HFFc6 (cell line): ENCODE data around the gene TRAPPC10. TPM values are rescaled to one million over a fixed set of nuclear protein-coding genes. Genes with fewer than 3 reads are reported as not detected.
"Not testable (repeated sequence)": the region's sequence is repeated elsewhere in the genome, so short reads cannot be mapped to it uniquely, and the experiment has no call there.

Experiments
- DNase-seq: peaks from one replicate; pipeline ENCODE4 v3.0.0-alpha.2; 2018
- H3K27ac Mint-ChIP-seq: 2 replicates; pipeline ENCODE4 v1.8.0; 2020; ENCODE audit warnings: mild to moderate bottlenecking, mixed read lengths
- H3K27me3 Mint-ChIP-seq: 2 replicates; pipeline ENCODE4 v1.8.0; 2021; ENCODE audit warnings: mild to moderate bottlenecking, moderate library complexity, mixed read lengths; ENCODE audit not compliant: insufficient read depth
- H3K36me3 Mint-ChIP-seq: 2 replicates; pipeline ENCODE4 v1.8.0; 2021; ENCODE audit warnings: low read depth, mixed read lengths
- H3K4me1 Mint-ChIP-seq: 2 replicates; pipeline ENCODE4 v1.8.0; 2020; ENCODE audit warnings: low read depth, mixed read lengths
- H3K4me3 Mint-ChIP-seq: 2 replicates; pipeline ENCODE4 v1.8.0; 2020; ENCODE audit warnings: mild to moderate bottlenecking, moderate library complexity, mixed read lengths
- H3K9me3 Mint-ChIP-seq: 2 replicates; pipeline ENCODE4 v1.8.0; 2020; ENCODE audit warnings: mild to moderate bottlenecking, mixed read lengths
- CTCF ChIP-seq: fragments of 200-600 bp; sonication (generic); IDR thresholded peaks from 2 replicates; pipeline ENCODE4 v1.5.0; 2021; ENCODE audit warnings: antibody characterized with exemption, mild to moderate bottlenecking
- total RNA-seq, 6 experiments: library from RNA; stranded (reverse); fragmentation: NEBNext Ultra II Directional; extraction: Animal tissue kit (Norgen Biotek cat#: 25700); gene quantifications; 2 replicates in 1 of 6; 3 replicates in 5 of 6; pipeline ENCODE4 v1.2.3, GENCODE V29; 2021

TRAPPC10 gene
- total RNA-seq, 6 experiments from 2014 or later: 24.1 to 29.4 (median 27.7) TPM

GRCh38 chr21:44113702-44114371, 101.7 kb downstream of the TRAPPC10 start:
- H3K4me1 Mint-ChIP-seq: not testable (repeated sequence)

GRCh38 chr21:44122131-44122530, 110.0 kb downstream of the TRAPPC10 start:
- DNase-seq, H3K4me1 Mint-ChIP-seq, H3K27me3 Mint-ChIP-seq, H3K9me3 Mint-ChIP-seq, H3K4me3 Mint-ChIP-seq, H3K27ac Mint-ChIP-seq, H3K36me3 Mint-ChIP-seq: not testable (repeated sequence)

More at GRCh38 chr21:44113702-44114371, 101.7 kb downstream of the TRAPPC10 start:
- H3K27me3 Mint-ChIP-seq, H3K4me3 Mint-ChIP-seq, H3K27ac Mint-ChIP-seq, H3K36me3 Mint-ChIP-seq, DNase-seq, H3K9me3 Mint-ChIP-seq: not testable (repeated sequence)
- 0 out of 2 replicates have a peak, but pooled peaks have one; percentile 7 for TF ChIP-seq CTCF

GRCh38 chr21:44127827-44128226, 115.7 kb downstream of the TRAPPC10 start:
- H3K4me1 Mint-ChIP-seq, H3K27me3 Mint-ChIP-seq, H3K9me3 Mint-ChIP-seq, DNase-seq, H3K4me3 Mint-ChIP-seq, H3K27ac Mint-ChIP-seq, H3K36me3 Mint-ChIP-seq: not testable (repeated sequence)

- not testable (repeated sequence) for H3K9me3 Mint-ChIP-seq, H3K4me1 Mint-ChIP-seq, H3K36me3 Mint-ChIP-seq, H3K4me3 Mint-ChIP-seq, DNase-seq, H3K27me3 Mint-ChIP-seq, H3K27ac Mint-ChIP-seq
Measured at GRCh38 chr21:44133715-44134057, 121.6 kb downstream of the TRAPPC10 start.

GRCh38 chr21:44134732-44135131, 122.6 kb downstream of the TRAPPC10 start:
- not testable (repeated sequence) for H3K9me3 Mint-ChIP-seq, DNase-seq, H3K4me1 Mint-ChIP-seq, H3K27ac Mint-ChIP-seq, H3K4me3 Mint-ChIP-seq, H3K36me3 Mint-ChIP-seq, H3K27me3 Mint-ChIP-seq

- H3K27ac Mint-ChIP-seq, H3K4me1 Mint-ChIP-seq, H3K9me3 Mint-ChIP-seq, H3K27me3 Mint-ChIP-seq, H3K4me3 Mint-ChIP-seq, DNase-seq, H3K36me3 Mint-ChIP-seq: not testable (repeated sequence)
Measured at GRCh38 chr21:44138039-44138438, 125.9 kb downstream of the TRAPPC10 start.

- not testable (repeated sequence) for DNase-seq, H3K4me1 Mint-ChIP-seq, H3K9me3 Mint-ChIP-seq, H3K36me3 Mint-ChIP-seq, H3K4me3 Mint-ChIP-seq, H3K27ac Mint-ChIP-seq, H3K27me3 Mint-ChIP-seq
Measured at GRCh38 chr21:44139787-44140551, 127.9 kb downstream of the TRAPPC10 start.

GRCh38 chr21:44140552-44140932, 128.4 kb downstream of the TRAPPC10 start:
- DNase-seq, H3K4me3 Mint-ChIP-seq, H3K27me3 Mint-ChIP-seq, H3K4me1 Mint-ChIP-seq, H3K9me3 Mint-ChIP-seq, H3K36me3 Mint-ChIP-seq, H3K27ac Mint-ChIP-seq: not testable (repeated sequence)

- not testable (repeated sequence) for DNase-seq, H3K36me3 Mint-ChIP-seq, H3K4me3 Mint-ChIP-seq, H3K27ac Mint-ChIP-seq, H3K4me1 Mint-ChIP-seq, H3K9me3 Mint-ChIP-seq, H3K27me3 Mint-ChIP-seq
Measured at GRCh38 chr21:44142470-44142869, 130.4 kb downstream of the TRAPPC10 start.

GRCh38 chr21:44143380-44143779, 131.3 kb downstream of the TRAPPC10 start:
- H3K36me3 Mint-ChIP-seq, H3K4me3 Mint-ChIP-seq, H3K27me3 Mint-ChIP-seq, H3K27ac Mint-ChIP-seq, H3K9me3 Mint-ChIP-seq, DNase-seq, H3K4me1 Mint-ChIP-seq: not testable (repeated sequence)

GRCh38 chr21:44143996-44144395, 131.9 kb downstream of the TRAPPC10 start:
- H3K4me1 Mint-ChIP-seq, H3K27me3 Mint-ChIP-seq, DNase-seq, H3K9me3 Mint-ChIP-seq, H3K27ac Mint-ChIP-seq, H3K4me3 Mint-ChIP-seq, H3K36me3 Mint-ChIP-seq: not testable (repeated sequence)

GRCh38 chr21:44144784-44145602, 132.9 kb downstream of the TRAPPC10 start:
- H3K27me3 Mint-ChIP-seq, H3K4me3 Mint-ChIP-seq, DNase-seq, H3K36me3 Mint-ChIP-seq, H3K27ac Mint-ChIP-seq, H3K9me3 Mint-ChIP-seq, H3K4me1 Mint-ChIP-seq: not testable (repeated sequence)

GRCh38 chr21:44145616-44146015, 133.5 kb downstream of the TRAPPC10 start:
- DNase-seq, H3K4me1 Mint-ChIP-seq, H3K36me3 Mint-ChIP-seq, H3K4me3 Mint-ChIP-seq, H3K27me3 Mint-ChIP-seq, H3K9me3 Mint-ChIP-seq, H3K27ac Mint-ChIP-seq: not testable (repeated sequence)
